Vagina (tissue), 2 donors: Measurements from ENCODE around the gene TFCP2L1. TPM values are rescaled to one million over a fixed set of nuclear protein-coding genes. Genes with fewer than 3 reads are reported as not detected.

ENCODE experiments used
- DNase-seq, 2 donors: peaks; one replicate each; pipeline ENCODE4 v3.0.0-alpha.2; 2017; ENCODE audit errors: extremely low spot score in 2 of 2
- H3K27ac ChIP-seq: fragments of 200-600 bp; sonication (generic); one replicate; pipeline ENCODE4 v1.5.1; 2019
- H3K27me3 ChIP-seq: fragments of 200-600 bp; sonication (generic); one replicate; pipeline ENCODE4 v1.5.1; 2019
- H3K36me3 ChIP-seq, 2 donors: fragments of 200-600 bp; sonication (generic); one replicate each; pipeline ENCODE4 v1.5.1; 2017 to 2019
- H3K4me1 ChIP-seq: fragments of 200-600 bp; sonication (generic); one replicate; pipeline ENCODE4 v1.5.1; 2019
- H3K4me3 ChIP-seq, 2 donors: fragments of 200-600 bp; sonication (generic); 1 replicate in 1 of 2; 2 replicates in 1 of 2; pipeline ENCODE4 v1.5.1; 2016 to 2019
- H3K9me3 ChIP-seq: fragments of 200-600 bp; sonication (generic); one replicate; pipeline ENCODE4 v1.5.1; 2019
- CTCF ChIP-seq, 3 experiments: fragments of 450-650 bp in 2 of 3; fragments of 200-600 bp in 1 of 3; sonication (generic) in 1 of 3; IDR thresholded peaks; one replicate each; pipeline ENCODE4 v1.5.1; 2017 to 2019; ENCODE audit warnings: antibody characterized with exemption in 3 of 3, mild to moderate bottlenecking in 2 of 3, moderate library complexity in 2 of 3
- POLR2A ChIP-seq, 2 donors: fragments of 450-650 bp; IDR thresholded peaks; one replicate each; pipeline ENCODE4 v1.6.1; 2017; ENCODE audit warnings: antibody characterized with exemption in 2 of 2, mild to moderate bottlenecking in 2 of 2, moderate library complexity in 2 of 2
- POLR2AphosphoS5 ChIP-seq, 2 donors: sonication (generic); formaldehyde crosslinking; IDR thresholded peaks; one replicate each; pipeline ENCODE4 v1.9.0; 2017; ENCODE audit warnings: antibody characterized with exemption in 2 of 2, mild to moderate bottlenecking in 2 of 2, low read depth in 1 of 2; ENCODE audit not compliant: insufficient read depth in 1 of 2
- intact Hi-C: fragments of 100-400 bp; cut with DNase I; formaldehyde crosslinking; loops from one replicate; pipeline ENCODE4 v1.15.1; 2023
- total RNA-seq: library from RNA; depleted of rRNA; stranded (reverse); fragments of >200 nt; gene quantifications from one replicate; pipeline ENCODE4 v1.2.3, GENCODE V29; 2016

The TFCP2L1 gene
- total RNA-seq, 1 donor from 2014 or later, result 32.7 TPM

GRCh38 chr2:121329786-121330185 is 44.8 kb upstream of the TFCP2L1 start:
- no peak for DNase-seq
- no peaks in the 10 kb centered on the region for H3K27me3 ChIP-seq
- no peaks in the 10 kb centered on the region for H3K9me3 ChIP-seq
- intact Hi-C loops, result no loop called here
- H3K36me3 ChIP-seq, result no peaks in the 10 kb centered on the region
- no peak overlapping the region for H3K27ac ChIP-seq
- no peak overlapping the region for H3K4me3 ChIP-seq
- H3K4me1 ChIP-seq, result no peaks in the 10 kb centered on the region
- no peak for TF ChIP-seq POLR2AphosphoS5 (IDR thresholded peaks at IDR 0.05; ENCODE audit: insufficient read depth in 1 of 2, low read depth in 1 of 2)
- TF ChIP-seq CTCF (IDR thresholded peaks at IDR 0.05), result no peak
- TF ChIP-seq POLR2A (IDR thresholded peaks at IDR 0.05), result no peak

GRCh38 chr2:121326628-121327027 is 41.6 kb upstream of the TFCP2L1 start:
- no peaks in the 10 kb centered on the region for H3K9me3 ChIP-seq
- intact Hi-C loops, result no loop called here
- DNase-seq, result peak in 1 of 2 donors; percentile 70

GRCh38 chr2:121324601-121325000 is 39.6 kb upstream of the TFCP2L1 start:
- intact Hi-C loops, result no loop called here
- no peaks in the 10 kb centered on the region for H3K36me3 ChIP-seq
- peak in 1 of 2 donors; percentile 54 for DNase-seq
- no peak overlapping the region for H3K27ac ChIP-seq
- no peaks in the 10 kb centered on the region for H3K9me3 ChIP-seq
- TF ChIP-seq POLR2A (IDR thresholded peaks at IDR 0.05) (no peak), POLR2AphosphoS5 (IDR thresholded peaks at IDR 0.05; ENCODE audit: insufficient read depth in 1 of 2, low read depth in 1 of 2) (no peak), CTCF (IDR thresholded peaks at IDR 0.05) (no peak)
- H3K4me1 ChIP-seq, result no peaks in the 10 kb centered on the region
- no peaks in the 10 kb centered on the region for H3K27me3 ChIP-seq
- H3K4me3 ChIP-seq, result no peak overlapping the region

More at GRCh38 chr2:121326628-121327027, 41.6 kb upstream of the TFCP2L1 start:
- H3K27me3 ChIP-seq, result no peaks in the 10 kb centered on the region
- H3K4me3 ChIP-seq, result no peak overlapping the region
- H3K4me1 ChIP-seq, result no peaks in the 10 kb centered on the region
- H3K27ac ChIP-seq, result no peak overlapping the region
- no peaks in the 10 kb centered on the region for H3K36me3 ChIP-seq
- TF ChIP-seq CTCF (IDR thresholded peaks at IDR 0.05), result no peak
- TF ChIP-seq POLR2A (IDR thresholded peaks at IDR 0.05), result no peak
- no peak for TF ChIP-seq POLR2AphosphoS5 (IDR thresholded peaks at IDR 0.05; ENCODE audit: insufficient read depth in 1 of 2, low read depth in 1 of 2)

GRCh38 chr2:121321476-121321875 is 36.5 kb upstream of the TFCP2L1 start:
- peak; percentile 74 to 79 for DNase-seq
- Histone ChIP-seq H3K27me3 (no peaks in the 10 kb centered on the region), H3K36me3 (no peaks in the 10 kb centered on the region), H3K9me3 (no peaks in the 10 kb centered on the region), H3K4me1 (no peaks in the 10 kb centered on the region), H3K27ac (no peak overlapping the region), H3K4me3 (no peak overlapping the region)
- intact Hi-C loops, result no loop called here
- no peak for TF ChIP-seq POLR2AphosphoS5 (IDR thresholded peaks at IDR 0.05; ENCODE audit: insufficient read depth in 1 of 2, low read depth in 1 of 2)
- TF ChIP-seq CTCF (IDR thresholded peaks at IDR 0.05), result no peak
- TF ChIP-seq POLR2A (IDR thresholded peaks at IDR 0.05), result no peak

- intact Hi-C loops, result no loop called here
These were observed 34.9 kb upstream of the TFCP2L1 start for GRCh38 chr2:121319941-121320340.

More at GRCh38 chr2:121319941-121320340, 34.9 kb upstream of the TFCP2L1 start:
- TF ChIP-seq CTCF (IDR thresholded peaks at IDR 0.05), result no peak
- TF ChIP-seq POLR2A (IDR thresholded peaks at IDR 0.05), result no peak
- no peak for TF ChIP-seq POLR2AphosphoS5 (IDR thresholded peaks at IDR 0.05; ENCODE audit: insufficient read depth in 1 of 2, low read depth in 1 of 2)
- H3K27ac ChIP-seq, result no peak overlapping the region
- H3K4me3 ChIP-seq, result no peak overlapping the region
- no peaks in the 10 kb centered on the region for H3K27me3 ChIP-seq
- H3K36me3 ChIP-seq, result no peaks in the 10 kb centered on the region
- peak in 1 of 2 donors; percentile 54 for DNase-seq
- H3K9me3 ChIP-seq, result no peaks in the 10 kb centered on the region
- no peaks in the 10 kb centered on the region for H3K4me1 ChIP-seq
